Stimulated activated CD8-positive, alpha-beta memory T cell treated with anti-CD3 and anti-CD28 coated beads, Interleukin-7, amount 100 ng/mL, for 1 hour (primary cell): ENCODE measurements around the gene PGAP1.

Experiments used
- DNase-seq, 2 donors: peaks; one replicate each; pipeline ENCODE4 v3.0.0-alpha.2; 2020; ENCODE audit warnings: low read depth in 2 of 2

PGAP1 gene, protein sequence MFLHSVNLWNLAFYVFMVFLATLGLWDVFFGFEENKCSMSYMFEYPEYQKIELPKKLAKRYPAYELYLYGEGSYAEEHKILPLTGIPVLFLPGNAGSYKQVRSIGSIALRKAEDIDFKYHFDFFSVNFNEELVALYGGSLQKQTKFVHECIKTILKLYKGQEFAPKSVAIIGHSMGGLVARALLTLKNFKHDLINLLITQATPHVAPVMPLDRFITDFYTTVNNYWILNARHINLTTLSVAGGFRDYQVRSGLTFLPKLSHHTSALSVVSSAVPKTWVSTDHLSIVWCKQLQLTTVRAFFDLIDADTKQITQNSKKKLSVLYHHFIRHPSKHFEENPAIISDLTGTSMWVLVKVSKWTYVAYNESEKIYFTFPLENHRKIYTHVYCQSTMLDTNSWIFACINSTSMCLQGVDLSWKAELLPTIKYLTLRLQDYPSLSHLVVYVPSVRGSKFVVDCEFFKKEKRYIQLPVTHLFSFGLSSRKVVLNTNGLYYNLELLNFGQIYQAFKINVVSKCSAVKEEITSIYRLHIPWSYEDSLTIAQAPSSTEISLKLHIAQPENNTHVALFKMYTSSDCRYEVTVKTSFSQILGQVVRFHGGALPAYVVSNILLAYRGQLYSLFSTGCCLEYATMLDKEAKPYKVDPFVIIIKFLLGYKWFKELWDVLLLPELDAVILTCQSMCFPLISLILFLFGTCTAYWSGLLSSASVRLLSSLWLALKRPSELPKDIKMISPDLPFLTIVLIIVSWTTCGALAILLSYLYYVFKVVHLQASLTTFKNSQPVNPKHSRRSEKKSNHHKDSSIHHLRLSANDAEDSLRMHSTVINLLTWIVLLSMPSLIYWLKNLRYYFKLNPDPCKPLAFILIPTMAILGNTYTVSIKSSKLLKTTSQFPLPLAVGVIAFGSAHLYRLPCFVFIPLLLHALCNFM

DNA sequence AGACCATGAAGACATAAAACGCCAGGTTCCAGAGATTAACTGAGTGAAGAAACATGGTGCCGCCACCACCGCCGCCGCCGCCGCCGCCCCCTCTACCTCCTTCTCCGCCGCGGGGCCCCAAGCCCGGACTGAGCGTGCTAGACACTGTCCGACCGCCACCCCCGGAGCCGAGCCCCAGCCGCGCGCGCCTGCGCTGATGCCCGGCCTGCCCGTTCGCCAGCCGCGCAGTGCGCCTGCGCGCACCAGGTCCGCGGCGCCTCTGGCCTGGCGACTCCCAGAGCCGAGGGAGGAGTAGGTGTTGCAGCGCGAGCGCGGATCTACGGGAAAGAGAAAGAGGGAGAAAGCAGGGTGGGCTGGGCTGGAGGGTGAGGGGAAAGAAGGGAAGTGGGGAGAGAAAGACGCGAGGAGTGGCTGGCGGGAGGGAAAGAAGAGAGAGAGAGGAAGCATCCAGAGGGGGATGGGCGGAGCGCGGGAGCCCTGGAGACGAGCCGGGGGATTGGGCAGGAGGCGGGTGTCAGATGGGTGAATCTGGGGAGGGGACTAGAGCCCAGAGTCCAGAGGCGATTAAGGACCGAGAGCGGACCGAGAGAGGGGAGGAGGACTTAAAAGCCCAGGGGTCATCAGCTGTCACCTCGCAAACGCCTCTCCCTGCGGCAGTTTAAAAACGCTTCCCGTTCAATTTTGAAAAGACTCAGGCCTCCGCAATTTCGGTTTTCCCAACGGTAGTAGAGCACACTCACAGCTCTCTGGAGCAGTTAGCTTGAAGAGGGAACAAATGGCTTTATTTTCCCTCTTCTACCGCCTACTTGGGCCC, at the start of gene PGAP1:
PGAP1 (minus strand) TSS at position 146 of the 814 bp plus-strand sequence; CDS start at position 55, 91 bp downstream.
- peak; percentile 64 to 65 for DNase-seq

DNA sequence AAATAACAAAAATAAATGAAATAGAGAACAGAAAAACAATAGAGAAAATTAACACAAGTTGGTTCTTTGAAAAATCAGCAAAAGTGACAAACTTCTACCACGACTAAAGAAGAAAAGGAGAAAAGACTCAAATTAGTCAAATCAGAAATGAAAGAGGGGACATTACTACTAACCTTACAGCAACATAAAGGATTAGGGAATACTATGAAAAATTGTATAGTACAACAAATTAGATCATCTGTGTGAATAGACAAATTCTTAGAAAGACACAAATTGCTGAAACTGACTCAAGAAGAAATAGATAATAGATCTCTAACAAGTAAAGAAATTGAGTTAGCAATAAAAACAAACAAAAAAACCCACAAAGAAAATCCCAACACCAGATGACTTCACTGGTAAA, 48.5 kb upstream of the PGAP1 start:
- DNase-seq: no peak

DNA sequence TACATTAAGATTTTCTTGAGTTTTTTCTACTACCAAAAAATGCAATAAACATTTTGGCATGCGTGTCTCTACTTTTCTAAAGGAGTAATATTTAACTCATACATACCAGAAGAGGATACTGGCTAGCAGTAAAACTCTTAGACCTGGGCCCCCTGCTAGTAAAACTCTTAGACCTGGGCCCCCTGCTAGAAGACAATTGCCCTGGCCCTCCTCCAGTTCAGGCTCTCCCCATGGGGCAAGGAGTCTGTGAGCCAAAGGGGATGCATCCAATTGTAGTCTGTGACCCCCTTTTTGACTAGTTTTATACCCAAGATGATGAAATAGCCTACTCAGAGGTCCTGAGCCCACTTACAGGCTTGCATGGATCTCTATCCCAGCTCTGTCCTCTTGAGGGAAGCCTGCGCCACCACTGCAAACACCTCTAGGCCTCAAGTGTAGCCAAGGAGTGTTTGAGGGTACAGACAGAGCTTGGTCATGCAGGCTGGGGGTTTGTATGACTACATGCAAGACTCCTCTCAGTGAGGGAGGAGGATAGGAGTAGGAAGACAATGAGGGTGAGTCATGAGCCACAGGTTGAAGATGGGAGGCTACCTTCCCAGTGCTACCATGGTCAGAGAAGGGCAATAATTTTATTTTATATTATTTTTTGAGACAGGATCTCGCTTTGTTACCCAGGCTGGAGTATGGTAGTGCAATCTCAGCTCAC, 45.2 kb upstream of the PGAP1 start:
- DNase-seq: no peak

DNA sequence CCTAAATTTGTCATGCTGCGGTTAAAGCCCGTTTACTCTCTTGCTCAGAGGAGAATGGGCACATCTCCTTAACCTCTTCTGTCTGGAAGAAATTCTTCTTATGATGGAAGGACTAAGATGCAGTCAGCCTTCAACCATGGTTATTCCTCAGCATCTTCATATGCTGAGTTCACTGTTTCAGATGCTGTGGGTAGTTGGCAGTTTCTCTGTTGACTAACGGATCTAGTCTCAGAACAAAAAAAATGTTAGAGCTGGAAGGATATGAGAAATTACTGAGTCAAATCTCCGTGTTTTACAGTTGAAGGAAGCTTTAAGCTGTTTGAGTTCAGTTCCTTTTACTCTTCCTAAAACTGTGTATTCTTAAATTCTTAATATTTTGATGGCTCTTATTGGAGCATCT, 43.6 kb upstream of the PGAP1 start:
- no peak for DNase-seq

DNA sequence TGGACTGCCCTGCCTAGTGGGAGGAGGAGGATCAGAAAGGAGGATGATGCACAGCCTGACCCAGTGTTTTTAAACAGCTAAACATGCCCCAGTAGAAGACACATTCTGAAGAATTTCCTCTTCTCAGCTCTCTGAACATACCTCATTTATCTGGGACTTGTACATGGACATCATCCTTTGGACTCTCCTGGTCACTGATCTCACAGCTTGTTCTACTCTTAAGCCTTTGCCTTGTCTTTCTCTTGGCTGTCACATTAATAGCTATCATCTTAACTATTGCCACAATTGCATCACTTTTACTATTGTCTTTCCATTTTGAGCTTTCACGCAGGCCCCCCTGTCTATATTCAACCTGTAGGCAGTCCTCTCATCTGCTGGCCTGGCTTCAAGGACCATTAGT, 42.0 kb upstream of the PGAP1 start:
- no peak for DNase-seq

DNA sequence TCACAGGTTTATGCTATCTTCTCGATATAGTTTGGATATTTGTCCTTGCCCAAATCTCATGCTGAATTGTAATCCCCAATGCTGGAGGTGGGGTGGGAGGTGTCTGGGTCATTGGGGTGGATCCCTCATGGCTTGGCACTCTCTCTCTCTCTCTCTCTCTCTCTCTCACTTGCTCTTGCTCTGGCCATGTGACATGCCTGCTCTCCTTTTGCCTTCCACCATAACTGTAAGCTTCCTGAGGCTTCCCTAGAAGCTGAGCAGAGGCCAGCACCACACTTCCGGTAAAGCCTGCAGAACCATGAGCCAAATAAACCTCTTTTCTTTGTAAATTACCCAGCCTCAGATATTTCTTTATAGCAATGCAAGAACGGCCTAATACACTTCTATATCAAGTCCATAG, 41.3 kb upstream of the PGAP1 start:
- no peak for DNase-seq

DNA sequence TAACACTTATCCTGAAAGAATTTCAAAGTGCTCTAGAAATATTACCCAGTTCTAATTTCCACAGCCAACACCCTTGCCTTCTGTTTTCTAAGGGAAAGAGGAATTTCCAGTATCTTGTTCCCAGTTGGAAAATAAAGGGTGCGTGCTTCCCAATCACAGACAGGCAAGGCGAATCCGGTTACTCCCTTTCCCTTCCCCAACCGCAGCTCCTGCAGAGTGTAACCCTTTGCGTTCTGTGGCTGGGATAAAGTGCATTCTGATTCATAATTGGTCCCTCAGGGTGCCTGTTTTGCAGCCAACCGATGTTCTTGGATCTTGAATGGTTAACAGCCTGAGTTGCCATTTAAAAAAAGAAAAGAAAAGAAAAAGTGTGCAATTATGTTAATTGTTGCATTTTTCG, 40.6 kb upstream of the PGAP1 start:
- no peak for DNase-seq

GRCh38 chr2:196966061-196966460, 39.6 kb upstream of the PGAP1 start:
- no peak for DNase-seq

- no peak for DNase-seq
These were observed 39.1 kb upstream of the PGAP1 start for GRCh38 chr2:196965651-196966050.

DNA sequence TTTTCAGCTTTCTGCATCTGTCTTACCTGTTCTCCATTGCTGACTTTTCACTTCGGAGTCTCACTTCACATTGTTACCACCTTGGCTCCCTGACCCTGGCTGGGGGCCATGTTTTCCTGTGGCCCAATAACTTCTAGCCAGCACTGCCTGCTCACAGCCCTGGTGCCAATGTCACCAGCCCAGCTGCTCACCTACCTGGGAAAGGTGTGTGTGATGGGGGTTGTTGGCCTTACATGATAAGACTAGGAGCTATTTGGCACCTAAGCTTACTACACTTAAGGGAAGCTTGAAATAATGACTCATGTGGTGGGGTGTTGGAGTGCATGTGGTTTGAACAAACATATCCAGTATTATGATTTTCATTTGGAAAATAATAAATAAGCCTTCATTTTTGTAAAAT, 37.5 kb upstream of the PGAP1 start:
- no peak for DNase-seq

DNA sequence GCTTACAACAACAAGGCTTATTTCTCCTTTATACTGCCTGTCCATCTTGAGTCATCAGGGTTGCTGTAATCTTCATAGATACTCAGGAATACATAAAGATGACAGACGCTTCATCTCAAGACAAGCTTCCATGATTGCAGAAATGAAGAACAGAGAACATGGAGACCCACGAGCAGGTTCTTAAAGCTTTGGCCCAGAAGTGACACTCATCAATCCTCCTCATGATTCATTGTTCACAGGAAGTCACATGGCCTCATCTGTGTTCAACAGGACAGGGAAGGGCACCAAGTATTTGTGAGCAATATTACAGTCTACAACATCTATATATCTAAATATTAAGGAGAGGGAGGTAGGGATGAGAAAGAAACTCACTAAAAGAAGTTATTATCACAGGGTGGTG, 36.5 kb upstream of the PGAP1 start:
- DNase-seq: no peak

- DNase-seq: no peak
These were observed 35.8 kb upstream of the PGAP1 start for GRCh38 chr2:196962325-196962724.

DNA sequence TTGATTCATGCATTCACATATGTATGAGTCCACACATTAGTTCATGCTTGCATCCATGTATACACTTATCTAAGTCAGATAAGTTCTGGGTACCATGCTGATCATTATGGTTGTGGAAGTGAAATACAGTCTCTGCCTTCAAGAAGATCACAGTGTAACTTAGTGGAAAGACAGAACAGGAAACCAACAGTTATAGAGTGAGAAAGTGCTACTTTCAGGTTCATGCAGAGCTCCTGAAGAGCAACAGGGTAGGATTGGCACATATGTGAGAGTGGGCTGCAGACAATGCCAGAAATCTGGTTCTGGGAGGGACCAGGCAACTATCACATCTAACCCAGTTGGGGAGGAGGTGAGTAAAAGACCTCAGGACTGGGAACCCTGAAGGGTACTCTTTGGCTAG, 35.4 kb upstream of the PGAP1 start:
- DNase-seq: no peak

DNA sequence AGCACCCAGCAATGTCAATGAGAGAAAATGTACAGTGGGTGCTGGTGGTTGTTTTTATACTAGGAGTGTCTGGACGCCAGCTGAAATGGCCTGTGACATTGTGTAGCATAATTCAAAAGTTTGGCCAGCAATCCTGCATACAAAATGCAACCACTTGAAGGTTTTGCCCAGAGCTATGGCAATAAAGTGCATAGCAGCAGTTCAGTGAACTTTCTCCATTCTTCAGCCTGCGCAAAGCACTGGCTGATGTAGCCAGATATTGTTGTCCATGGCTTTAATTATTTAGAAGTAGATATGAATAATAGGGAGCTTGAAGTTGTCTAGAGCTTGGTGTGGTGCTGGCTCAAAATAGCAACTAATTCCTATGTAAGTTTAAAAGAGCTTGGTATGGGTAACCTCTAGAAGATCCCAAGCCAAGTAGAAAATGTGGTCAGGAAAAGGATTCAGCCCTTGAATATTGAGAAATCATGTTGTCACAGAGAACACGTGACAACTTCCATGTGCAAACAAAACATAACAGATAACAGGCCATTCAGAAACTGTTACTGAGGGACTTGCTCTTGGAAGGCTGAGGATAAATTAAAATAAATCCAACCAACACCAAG, 33.3 kb upstream of the PGAP1 start:
- no peak for DNase-seq

GRCh38 chr2:196959281-196959680, 32.8 kb upstream of the PGAP1 start:
- DNase-seq: no peak

DNA sequence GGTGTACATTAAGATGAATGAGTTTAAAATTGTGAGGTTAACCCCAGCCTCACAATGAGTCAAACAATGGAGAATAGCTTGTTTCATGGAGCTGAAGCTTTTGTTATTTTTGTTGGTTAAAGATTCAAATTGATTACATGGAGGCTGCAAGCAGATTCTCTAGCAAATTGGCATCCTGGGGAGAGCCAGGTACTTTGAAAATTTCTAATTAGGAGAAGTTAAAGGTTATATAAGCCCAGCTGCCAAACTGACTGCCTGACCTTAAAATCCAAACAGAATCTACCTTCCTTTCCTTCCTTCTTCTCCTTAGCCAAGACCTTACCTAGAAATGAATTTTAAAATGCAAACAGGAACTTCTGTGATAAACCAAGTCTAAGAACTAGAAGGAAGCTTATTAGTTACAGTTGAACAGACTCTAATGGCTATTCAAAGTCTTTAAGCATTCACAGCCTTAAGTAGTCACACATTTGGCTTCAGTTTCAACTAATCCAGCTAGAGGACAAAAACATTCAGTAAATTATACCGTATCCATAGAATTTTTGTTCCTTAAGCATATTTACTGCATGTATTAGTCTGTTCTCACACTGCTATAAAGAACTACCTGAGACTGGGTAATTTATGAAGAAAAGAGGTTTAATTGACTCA, 31.5 kb upstream of the PGAP1 start:
- DNase-seq: no peak

DNA sequence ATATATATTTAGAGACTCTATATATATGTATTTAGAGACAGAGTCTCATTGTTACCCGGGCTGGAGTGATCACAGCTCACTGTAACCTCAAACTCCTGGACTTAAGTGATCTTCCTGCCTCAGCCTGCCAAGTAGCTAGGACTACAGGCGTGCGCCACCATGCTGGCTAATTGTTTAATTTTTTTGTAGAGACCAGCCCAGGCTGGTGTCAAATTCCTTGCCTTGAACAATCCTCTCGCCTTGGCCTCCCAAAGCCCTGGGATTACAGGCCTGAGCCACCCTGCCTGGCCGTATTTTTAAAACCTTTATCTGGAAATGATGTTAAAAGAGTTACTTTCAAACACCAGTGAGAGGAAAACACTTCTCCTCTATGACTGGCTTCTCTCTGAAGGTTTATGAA, 30.9 kb upstream of the PGAP1 start:
- no peak for DNase-seq

GRCh38 chr2:196956069-196956468, 29.6 kb upstream of the PGAP1 start:
- no peak for DNase-seq

DNA sequence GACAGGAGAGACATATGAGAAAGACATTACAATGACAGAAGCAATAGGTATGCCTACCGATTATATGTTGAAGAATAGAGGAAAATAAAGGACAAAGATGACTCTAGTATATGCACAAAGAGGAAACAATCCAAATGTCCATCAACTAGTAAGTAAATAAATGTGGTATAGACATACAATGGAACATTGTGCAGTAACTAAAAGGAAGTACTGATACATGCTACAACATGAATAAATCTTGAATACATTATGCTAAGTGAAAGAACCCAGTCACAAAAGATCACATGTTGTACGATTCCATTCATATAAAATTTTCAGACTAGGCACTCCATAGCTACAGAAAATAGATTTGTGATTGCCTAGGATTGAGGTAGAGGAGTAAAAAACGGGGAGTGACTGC, 28.5 kb upstream of the PGAP1 start:
- DNase-seq: no peak

GRCh38 chr2:196954001-196954400, 27.5 kb upstream of the PGAP1 start:
- DNase-seq: no peak

DNA sequence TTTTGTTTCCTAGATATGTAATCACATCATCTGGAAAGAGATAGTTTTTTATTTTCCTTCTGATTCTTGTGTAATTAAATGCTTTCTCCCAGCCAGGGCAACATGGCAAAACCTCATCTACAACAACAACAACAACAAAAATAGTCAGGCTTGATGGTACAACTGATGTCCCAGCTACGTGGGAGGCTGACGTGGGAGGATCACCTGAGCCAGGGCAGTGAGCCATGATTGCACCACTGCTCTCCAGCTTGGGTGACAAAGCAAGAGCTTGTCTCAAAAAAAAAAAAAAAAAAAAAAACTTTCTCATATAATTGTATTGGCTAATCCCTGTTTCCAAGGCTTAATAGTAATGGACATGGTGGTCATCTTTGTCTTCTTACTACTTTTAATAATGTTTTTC, 26.4 kb upstream of the PGAP1 start:
- DNase-seq: no peak
